Activated gamma-delta T cell (primary cell): Measurements from ENCODE around the gene ZBTB16.
A peak's percentile ranks its signal among the peaks of the same experiment; 100 is the strongest.

Experiments used
- DNase-seq: peaks from one replicate; lab custom pipeline; 2025; lab: John Stamatoyannopoulos, UW

Gene ZBTB16

DNA sequence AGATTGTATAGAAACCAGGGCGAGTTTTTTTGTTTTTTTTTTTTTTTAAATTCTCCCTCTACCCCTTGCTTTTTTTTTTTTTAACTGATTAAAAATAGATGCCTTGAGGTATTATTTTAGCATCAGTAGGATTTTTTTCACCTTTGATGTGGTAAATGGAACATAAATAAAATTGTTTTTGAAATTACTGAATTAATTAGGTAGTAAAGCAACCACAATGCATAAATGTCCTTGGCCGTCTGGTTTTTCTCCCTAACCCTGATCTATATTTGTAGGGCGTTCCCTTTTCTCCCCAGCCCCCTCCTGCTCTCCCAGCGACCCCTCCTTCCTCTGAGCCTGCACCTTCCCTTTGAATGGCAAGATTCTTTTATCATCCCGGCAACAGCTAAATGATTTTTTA, 107.8 kb downstream of the ZBTB16 start:
- DNase-seq, result no peak

- DNase-seq, result no peak
These were observed 108.4 kb downstream of the ZBTB16 start for GRCh38 chr11:114167771-114168448.

DNA sequence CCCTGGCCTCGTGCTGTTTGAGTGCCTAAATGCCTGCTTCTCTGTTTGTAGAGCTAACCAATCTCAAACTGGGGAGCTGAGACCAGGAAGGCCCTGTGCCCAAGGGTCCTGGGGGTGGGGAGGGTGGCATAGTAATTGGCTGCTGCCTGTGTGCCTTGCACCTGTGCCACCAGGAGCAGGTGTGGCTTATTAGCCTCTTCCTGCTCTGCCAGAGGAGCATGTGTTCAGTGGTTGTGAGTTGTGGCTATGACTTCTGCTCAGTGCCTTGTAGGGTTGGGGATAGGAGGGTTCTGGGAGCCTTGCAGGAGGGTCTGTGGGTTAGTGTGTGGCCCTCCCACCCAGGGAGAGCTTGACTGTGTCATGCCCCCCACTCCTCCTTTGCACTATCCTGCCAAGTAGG, 109.2 kb downstream of the ZBTB16 start:
- no peak for DNase-seq

- no peak for DNase-seq
These were observed 109.8 kb downstream of the ZBTB16 start for GRCh38 chr11:114169321-114169749.

DNA sequence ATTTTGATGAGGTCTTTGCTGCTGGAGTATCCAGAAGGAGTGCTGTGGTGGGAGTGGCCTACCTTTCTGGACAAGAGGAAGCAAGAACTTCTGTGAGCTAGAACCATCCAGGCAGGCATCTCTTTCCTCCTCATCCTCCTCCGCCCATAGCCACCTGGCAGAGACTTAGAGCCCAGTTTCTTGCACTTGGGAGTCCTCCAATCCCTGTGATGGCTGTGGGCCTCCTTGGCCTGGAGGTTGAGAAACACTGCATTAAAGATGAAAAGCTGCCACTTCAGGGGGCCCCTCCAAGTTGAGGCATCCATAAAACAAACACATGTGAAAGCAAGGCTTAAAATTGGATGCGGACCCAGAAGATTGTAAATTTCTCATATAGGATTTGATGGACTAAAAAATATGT, 110.3 kb downstream of the ZBTB16 start:
- DNase-seq, result no peak

DNA sequence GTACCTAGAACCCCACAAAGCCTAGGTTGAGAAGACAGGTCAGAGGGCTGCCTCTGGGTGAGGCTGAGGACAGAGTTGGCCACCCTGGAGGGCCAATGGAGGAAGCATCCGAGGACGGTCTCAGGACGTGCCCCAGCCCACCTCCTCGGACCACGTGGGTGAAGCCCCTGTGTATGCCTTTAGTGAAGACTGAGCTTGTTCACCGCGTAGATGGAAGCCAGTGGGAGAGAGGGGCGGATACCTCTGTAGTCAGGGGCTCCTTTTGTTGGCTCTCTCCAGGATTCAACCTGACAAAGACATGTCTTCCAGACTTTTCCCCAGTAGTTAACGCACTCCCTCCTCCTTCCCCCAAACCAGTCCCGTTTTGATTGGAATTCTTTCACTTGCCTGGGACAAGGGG, 110.7 kb downstream of the ZBTB16 start:
- DNase-seq, result no peak

GRCh38 chr11:114171257-114172054, 111.9 kb downstream of the ZBTB16 start:
- no peak for DNase-seq

GRCh38 chr11:114172055-114172861, 112.7 kb downstream of the ZBTB16 start:
- no peak for DNase-seq

DNA sequence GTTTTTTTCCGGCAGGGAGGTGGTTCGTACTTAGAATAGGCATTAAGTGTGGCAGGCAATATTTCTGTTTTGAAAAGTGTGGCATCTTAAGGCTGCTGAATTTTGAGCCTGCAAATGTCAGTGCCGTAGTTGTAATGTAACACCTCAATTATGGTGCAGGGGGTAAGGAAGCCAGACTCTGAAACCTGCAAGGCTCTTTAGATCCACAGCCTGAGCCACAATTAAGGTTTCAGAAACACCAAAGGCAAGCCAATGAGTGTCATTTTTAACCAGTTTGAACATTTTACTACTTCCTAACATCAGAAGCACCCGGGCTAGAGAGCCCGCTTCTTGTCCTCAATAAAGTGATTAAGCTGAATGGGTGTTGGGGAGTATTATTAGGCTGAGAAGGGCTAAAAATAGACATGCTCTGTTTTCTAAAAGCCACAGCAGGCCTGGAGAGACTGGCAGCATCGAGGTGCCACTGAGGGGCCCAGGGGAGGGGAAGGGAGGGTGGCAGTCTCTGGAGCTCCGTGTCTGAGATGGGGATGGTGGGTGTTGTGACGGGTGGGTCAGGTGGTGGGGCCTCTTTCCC, 113.4 kb downstream of the ZBTB16 start:
- DNase-seq, result no peak

DNA sequence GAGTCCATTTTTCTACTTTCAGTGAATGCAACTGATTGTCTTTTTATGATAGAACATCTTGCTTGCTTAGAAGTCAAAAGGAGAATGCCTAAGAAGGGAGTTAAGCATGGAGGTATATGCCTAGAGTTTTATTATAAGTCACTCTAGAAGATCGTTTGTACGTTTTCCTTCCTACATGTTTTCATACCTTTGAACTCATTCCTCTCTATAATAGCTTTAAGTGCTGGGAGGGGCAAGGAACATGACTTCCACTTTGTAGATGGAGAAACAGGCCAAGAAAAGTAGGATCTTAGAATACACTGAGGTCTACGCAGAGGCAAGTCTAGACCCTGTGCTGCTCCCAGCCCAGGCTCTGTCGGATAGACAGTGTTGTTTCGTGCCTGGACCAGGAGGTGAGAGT, 114.3 kb downstream of the ZBTB16 start:
- no peak for DNase-seq

GRCh38 chr11:114174712-114175495, 115.4 kb downstream of the ZBTB16 start:
- DNase-seq, result no peak

- DNase-seq, result no peak
These were observed 116.2 kb downstream of the ZBTB16 start for GRCh38 chr11:114175706-114176105.

DNA sequence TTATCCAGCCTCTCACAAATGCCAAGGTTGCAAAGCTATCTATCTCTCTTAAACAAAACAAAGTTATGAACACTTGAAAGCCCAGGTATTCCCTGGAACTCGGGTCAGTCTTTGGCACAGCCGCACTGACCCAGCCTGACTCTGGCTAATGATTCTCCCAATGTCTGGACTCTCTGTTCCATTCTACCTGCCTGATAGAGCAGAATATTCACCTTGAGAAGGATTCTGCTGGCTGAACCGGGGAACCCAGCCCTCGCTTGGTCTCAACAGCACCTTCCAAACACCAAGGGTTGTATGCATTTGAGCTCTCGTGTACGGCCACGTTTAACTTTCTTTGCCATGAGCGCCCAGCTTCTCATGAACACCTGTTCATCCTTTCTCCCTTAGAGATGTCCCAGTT, 116.8 kb downstream of the ZBTB16 start:
- DNase-seq, result no peak

DNA sequence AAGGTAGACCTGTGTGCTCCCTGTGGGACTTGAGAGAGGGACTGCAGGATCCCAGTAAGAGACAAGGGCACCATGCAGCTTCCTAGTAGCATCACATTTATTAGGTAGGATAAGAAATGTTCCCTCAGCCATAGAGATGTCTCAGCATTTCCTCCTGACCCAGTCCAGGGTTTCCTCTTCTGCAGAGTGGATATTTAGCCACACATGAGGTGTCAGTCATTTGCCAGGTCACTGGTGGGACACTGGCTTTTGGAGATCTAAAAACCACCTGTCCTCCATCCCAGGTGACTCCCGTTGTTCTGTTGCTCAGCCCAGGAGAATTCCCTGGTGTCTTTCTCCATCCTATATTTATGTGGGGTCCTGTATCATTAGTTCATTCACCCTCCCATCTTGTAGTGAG, 119.1 kb downstream of the ZBTB16 start:
- no peak for DNase-seq

DNA sequence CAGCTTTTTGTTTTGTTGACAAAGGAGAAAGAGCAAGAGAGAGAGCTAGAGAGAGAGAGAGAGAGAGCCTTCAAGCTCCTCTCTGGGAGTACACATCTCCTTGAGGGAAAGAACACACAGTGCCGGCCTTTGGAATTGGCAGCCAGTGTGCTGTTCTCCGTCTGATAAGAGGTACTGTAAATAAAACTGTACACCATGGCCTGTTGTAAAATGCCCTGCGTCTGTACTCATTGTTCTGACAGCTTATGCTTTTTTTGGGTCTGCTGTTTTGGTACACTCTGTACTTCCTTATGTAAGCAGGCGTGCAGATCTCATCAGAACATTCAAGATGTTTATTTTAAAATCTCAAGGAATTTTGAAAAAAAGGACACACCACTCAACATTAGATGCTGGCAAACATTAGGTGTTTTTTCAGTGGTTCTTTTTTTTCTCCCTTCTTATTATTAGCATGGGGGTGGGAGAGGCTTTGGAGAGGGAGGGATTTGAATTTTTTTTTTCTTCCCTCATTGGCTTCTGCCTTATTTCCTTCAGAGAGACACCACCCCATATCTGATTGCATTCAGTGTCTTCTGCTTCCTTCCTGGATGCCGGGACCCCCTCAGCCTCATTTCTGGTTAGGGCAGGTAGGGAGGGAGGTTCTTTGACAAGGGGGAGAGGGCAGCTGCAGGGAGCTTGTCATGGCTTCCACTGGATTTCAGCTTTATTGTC, 119.9 kb downstream of the ZBTB16 start:
- no peak for DNase-seq

DNA sequence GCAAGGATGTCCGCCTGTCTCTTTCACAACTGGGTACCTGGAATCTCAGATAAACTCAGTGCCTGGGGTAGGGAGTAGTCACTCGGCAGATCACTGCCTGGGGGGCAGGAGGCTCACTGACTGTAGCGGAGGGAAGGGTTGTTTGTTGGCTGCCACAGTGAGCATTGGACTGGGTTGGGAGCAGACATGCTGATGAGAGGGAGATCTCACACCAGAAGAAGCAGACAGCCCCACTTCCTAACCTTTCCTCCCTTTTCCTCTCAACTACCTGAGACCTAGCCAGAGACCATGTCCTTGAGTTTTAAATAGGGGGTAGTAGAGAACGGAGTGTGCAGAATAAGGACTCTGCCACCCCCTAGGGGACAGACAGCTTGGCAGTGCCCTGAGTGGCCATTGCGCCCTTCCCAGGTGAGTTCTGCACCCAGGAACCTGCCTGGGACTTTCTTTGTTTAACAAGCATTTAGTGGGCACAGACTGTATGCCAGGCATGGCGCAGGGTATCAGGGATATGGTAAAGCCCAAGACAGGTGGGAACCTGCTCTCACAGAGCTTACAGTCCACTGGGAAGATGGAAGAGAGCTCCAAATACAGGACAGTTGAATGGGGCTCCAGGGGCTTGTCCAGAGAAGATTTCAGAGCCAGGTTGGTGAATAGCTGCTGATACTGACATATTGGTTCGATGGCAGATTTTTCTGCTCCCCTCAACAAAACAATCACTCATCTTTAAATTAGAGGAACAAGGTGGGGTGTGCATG, 121.0 kb downstream of the ZBTB16 start:
- no peak for DNase-seq

GRCh38 chr11:114181195-114181594, 121.7 kb downstream of the ZBTB16 start:
- DNase-seq, result no peak

GRCh38 chr11:114181752-114182151, 122.2 kb downstream of the ZBTB16 start:
- DNase-seq, result no peak

DNA sequence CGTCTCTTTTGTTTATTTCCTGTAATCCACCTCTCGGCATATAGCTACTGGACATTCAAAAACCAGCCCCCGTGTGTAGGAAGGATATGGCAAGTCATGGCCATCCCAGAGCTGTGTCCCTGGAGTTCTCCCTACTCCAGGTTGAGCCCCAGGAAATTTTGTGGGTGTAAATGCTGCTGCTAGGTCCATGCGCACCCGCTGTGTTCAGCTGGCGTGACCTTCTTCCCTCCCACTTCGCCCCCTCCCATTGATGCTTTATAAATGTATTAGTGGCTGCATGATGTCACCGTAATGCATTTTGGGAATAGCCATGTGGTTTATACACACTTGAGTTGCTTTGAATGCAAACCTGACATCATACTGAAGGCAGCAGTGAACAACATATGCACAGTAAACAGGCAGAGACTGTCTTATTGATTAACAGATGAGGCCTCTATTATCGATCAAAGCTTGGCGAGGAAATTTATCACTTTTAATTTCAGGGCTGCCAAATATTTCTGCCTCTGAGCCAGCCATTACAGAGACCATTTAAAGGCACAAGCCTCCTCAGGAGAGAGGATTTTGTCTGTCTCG, 123.0 kb downstream of the ZBTB16 start:
- no peak for DNase-seq

DNA sequence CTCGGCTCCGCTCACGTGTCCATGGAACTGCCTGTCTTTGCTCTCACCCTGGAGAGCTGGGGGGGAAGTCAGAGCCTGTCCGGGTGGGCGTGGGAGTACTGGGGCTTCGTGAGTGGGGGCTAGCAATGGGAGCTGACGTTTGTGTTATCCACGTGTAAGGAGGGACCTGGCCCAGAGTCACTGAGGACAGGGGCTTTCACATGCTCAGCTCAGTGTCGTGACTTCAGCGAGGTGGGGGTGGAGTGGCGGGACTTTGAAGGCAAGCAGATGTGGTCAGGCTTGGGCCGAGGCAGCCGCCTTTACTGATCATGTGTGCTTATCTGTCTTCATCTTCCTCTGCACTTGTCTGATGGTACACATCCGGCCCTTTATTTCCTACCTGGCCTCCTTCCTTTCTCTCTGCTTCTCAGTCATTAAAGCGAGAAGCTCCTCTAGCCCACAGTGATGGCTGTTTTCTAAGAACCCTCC, 123.6 kb downstream of the ZBTB16 start:
- DNase-seq, result peak; percentile 47
